ENCODE data around the gene KLHDC7B. TPM values are rescaled to one million over a fixed set of nuclear protein-coding genes. Genes with fewer than 3 reads are reported as not detected.
"Not testable (repeated sequence)": the region's sequence is repeated elsewhere in the genome, so short reads cannot be mapped to it uniquely, and the experiment has no call there.

KLHDC7B gene
- polyA plus RNA-seq, 1 donor: 0.18 TPM

GRCh38 chr22:50518606-50519005 is 27.1 kb upstream of the KLHDC7B start:
- H3K4me3 ChIP-seq (ENCODE audit: low read length): no peak overlapping the region
- peaks cover 9% of the 10 kb centered on the region for H3K4me1 ChIP-seq (ENCODE audit: control insufficient read depth, insufficient read depth, low read length)
- no CpG with 5 or more reads among the region's 7 CpGs for WGBS (ENCODE audit: insufficient coverage, low lambda C conversion rate)
- no peak overlapping the region for H3K27ac ChIP-seq (ENCODE audit: low read length)
- no peaks in the 10 kb centered on the region for H3K9me3 ChIP-seq (ENCODE audit: control insufficient read depth, low read depth, low read length)
- H3K36me3 ChIP-seq (ENCODE audit: control insufficient read depth, insufficient read depth, low read length): peaks cover 74% of the 10 kb centered on the region
- DNase-seq: no peak
- no peaks in the 10 kb centered on the region for H3K27me3 ChIP-seq (ENCODE audit: control insufficient read depth, insufficient read depth, low read length)

GRCh38 chr22:50519151-50519550 is 26.5 kb upstream of the KLHDC7B start:
- Histone ChIP-seq H3K27me3 (ENCODE audit: control insufficient read depth, insufficient read depth, low read length) (no peaks in the 10 kb centered on the region), H3K27ac (ENCODE audit: low read length) (no peak overlapping the region), H3K4me3 (ENCODE audit: low read length) (no peak overlapping the region), H3K36me3 (ENCODE audit: control insufficient read depth, insufficient read depth, low read length) (peaks cover 79% of the 10 kb centered on the region), H3K9me3 (ENCODE audit: control insufficient read depth, low read depth, low read length) (no peaks in the 10 kb centered on the region), H3K4me1 (ENCODE audit: control insufficient read depth, insufficient read depth, low read length) (peaks cover 15% of the 10 kb centered on the region)
- no peak for DNase-seq
- no CpG with 5 or more reads among the region's 8 CpGs for WGBS (ENCODE audit: insufficient coverage, low lambda C conversion rate)

- not testable (repeated sequence) for H3K4me3 ChIP-seq (ENCODE audit: low read length); DNase-seq; H3K27ac ChIP-seq (ENCODE audit: low read length); H3K9me3 ChIP-seq (ENCODE audit: control insufficient read depth, low read depth, low read length); H3K27me3 ChIP-seq (ENCODE audit: control insufficient read depth, insufficient read depth, low read length)
- WGBS (ENCODE audit: insufficient coverage, low lambda C conversion rate): no CpG with 5 or more reads among the region's 8 CpGs
- H3K36me3 ChIP-seq (ENCODE audit: control insufficient read depth, insufficient read depth, low read length): peaks cover 73% of the 10 kb centered on the region
- H3K4me1 ChIP-seq (ENCODE audit: control insufficient read depth, insufficient read depth, low read length): peaks cover 19% of the 10 kb centered on the region
Measured at GRCh38 chr22:50520184-50520583, 25.5 kb upstream of the KLHDC7B start.

- Histone ChIP-seq H3K4me1 (ENCODE audit: control insufficient read depth, insufficient read depth, low read length) (peaks cover 19% of the 10 kb centered on the region), H3K27ac (ENCODE audit: low read length) (no peak overlapping the region), H3K4me3 (ENCODE audit: low read length) (no peak overlapping the region), H3K9me3 (ENCODE audit: control insufficient read depth, low read depth, low read length) (no peaks in the 10 kb centered on the region), H3K36me3 (ENCODE audit: control insufficient read depth, insufficient read depth, low read length) (peaks cover 70% of the 10 kb centered on the region), H3K27me3 (ENCODE audit: control insufficient read depth, insufficient read depth, low read length) (no peaks in the 10 kb centered on the region)
- WGBS (ENCODE audit: insufficient coverage, low lambda C conversion rate): no CpG with 5 or more reads among the region's 13 CpGs
- no peak for DNase-seq
Measured at GRCh38 chr22:50520826-50521453, 24.8 kb upstream of the KLHDC7B start.

- no peak for DNase-seq
- peaks cover 22% of the 10 kb centered on the region for H3K4me1 ChIP-seq (ENCODE audit: control insufficient read depth, insufficient read depth, low read length)
- H3K27me3 ChIP-seq (ENCODE audit: control insufficient read depth, insufficient read depth, low read length): no peaks in the 10 kb centered on the region
- no peaks in the 10 kb centered on the region for H3K9me3 ChIP-seq (ENCODE audit: control insufficient read depth, low read depth, low read length)
- peaks cover 63% of the 10 kb centered on the region for H3K36me3 ChIP-seq (ENCODE audit: control insufficient read depth, insufficient read depth, low read length)
- WGBS (ENCODE audit: insufficient coverage, low lambda C conversion rate): no CpG with 5 or more reads among the region's 10 CpGs
- no peak overlapping the region for H3K27ac ChIP-seq (ENCODE audit: low read length)
- H3K4me3 ChIP-seq (ENCODE audit: low read length): no peak overlapping the region
Measured at GRCh38 chr22:50521710-50522109, 24.0 kb upstream of the KLHDC7B start.

DNA sequence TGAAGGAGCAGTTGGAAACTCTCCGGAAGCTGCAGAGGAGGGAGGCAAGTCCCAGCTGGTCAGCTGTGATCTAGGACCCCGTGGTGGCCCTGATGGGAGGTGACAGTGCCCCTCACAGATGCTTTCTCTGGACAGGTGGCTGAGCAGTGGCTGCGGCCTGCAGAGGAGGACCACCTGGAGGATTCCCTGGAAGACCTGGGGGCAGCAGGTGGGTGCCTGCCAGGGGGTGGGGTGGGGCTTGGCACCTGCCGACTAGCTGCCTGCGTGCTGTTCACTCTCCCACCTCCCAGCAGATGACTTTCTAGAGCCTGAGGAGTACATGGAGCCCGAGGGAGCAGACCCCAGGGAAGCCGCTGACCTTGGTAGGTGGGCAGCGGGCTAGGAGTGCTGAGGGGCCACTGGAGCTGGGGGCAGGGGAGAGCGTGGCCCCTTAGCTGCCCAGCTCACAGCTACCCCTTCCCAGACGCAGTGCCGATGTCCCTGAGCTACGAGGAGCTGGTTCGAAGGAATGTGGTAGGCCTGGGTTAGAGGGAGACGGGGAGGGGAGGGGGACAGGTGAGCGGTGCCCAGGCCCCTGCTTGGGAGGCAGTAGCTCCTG is 23.4 kb upstream of the KLHDC7B start:
- no peak for DNase-seq
- Histone ChIP-seq H3K27me3 (ENCODE audit: control insufficient read depth, insufficient read depth, low read length) (no peaks in the 10 kb centered on the region), H3K4me1 (ENCODE audit: control insufficient read depth, insufficient read depth, low read length) (peaks cover 24% of the 10 kb centered on the region), H3K9me3 (ENCODE audit: control insufficient read depth, low read depth, low read length) (no peaks in the 10 kb centered on the region), H3K27ac (ENCODE audit: low read length) (no peak overlapping the region), H3K4me3 (ENCODE audit: low read length) (no peak overlapping the region), H3K36me3 (ENCODE audit: control insufficient read depth, insufficient read depth, low read length) (peaks cover 57% of the 10 kb centered on the region)
- WGBS (ENCODE audit: insufficient coverage, low lambda C conversion rate): no CpG with 5 or more reads among the region's 15 CpGs

DNA sequence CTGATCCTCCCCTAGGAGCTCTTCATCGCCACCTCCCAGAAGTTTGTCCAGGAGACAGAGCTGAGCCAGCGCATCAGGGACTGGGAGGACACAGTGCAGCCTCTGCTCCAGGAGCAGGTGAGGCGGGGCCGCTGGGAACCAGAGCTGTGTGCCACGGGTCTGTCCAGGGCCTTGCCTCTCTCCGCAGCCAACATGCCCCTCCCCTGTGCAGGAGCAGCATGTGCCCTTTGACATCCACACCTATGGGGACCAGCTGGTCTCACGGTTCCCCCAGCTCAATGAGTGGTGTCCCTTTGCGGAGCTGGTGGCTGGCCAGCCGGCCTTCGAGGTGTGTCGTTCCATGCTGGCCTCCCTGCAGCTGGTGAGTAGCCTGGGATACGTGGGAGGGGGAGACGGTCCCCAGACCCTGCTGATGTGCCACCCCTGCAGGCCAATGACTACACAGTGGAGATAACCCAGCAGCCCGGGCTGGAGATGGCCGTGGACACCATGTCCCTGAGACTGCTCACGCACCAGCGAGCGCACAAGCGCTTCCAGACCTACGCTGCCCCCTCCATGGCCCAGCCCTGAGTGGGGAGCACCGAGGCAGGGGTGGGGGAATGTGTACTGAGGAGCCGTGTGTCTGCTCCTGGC is 22.8 kb upstream of the KLHDC7B start:
- no peak for DNase-seq
- Histone ChIP-seq H3K4me1 (ENCODE audit: control insufficient read depth, insufficient read depth, low read length) (peaks cover 24% of the 10 kb centered on the region), H3K9me3 (ENCODE audit: control insufficient read depth, low read depth, low read length) (no peaks in the 10 kb centered on the region), H3K4me3 (ENCODE audit: low read length) (no peak overlapping the region), H3K27ac (ENCODE audit: low read length) (no peak overlapping the region), H3K36me3 (ENCODE audit: control insufficient read depth, insufficient read depth, low read length) (peaks cover 51% of the 10 kb centered on the region), H3K27me3 (ENCODE audit: control insufficient read depth, insufficient read depth, low read length) (no peaks in the 10 kb centered on the region)
- no CpG with 5 or more reads among the region's 22 CpGs for WGBS (ENCODE audit: insufficient coverage, low lambda C conversion rate)

GRCh38 chr22:50523458-50523805 is 22.3 kb upstream of the KLHDC7B start:
- peaks cover 24% of the 10 kb centered on the region for H3K4me1 ChIP-seq (ENCODE audit: control insufficient read depth, insufficient read depth, low read length)
- H3K36me3 ChIP-seq (ENCODE audit: control insufficient read depth, insufficient read depth, low read length): peaks cover 45% of the 10 kb centered on the region
- no CpG with 5 or more reads among the region's 16 CpGs for WGBS (ENCODE audit: insufficient coverage, low lambda C conversion rate)
- H3K27ac ChIP-seq (ENCODE audit: low read length): no peak overlapping the region
- DNase-seq: no peak
- H3K4me3 ChIP-seq (ENCODE audit: low read length): no peak overlapping the region
- H3K9me3 ChIP-seq (ENCODE audit: control insufficient read depth, low read depth, low read length): no peaks in the 10 kb centered on the region
- H3K27me3 ChIP-seq (ENCODE audit: control insufficient read depth, insufficient read depth, low read length): no peaks in the 10 kb centered on the region

GRCh38 chr22:50523806-50524675 is 21.7 kb upstream of the KLHDC7B start:
- Histone ChIP-seq H3K4me3 (ENCODE audit: low read length) (peak overlapping the region; percentile 52), H3K36me3 (ENCODE audit: control insufficient read depth, insufficient read depth, low read length) (peaks cover 39% of the 10 kb centered on the region), H3K27me3 (ENCODE audit: control insufficient read depth, insufficient read depth, low read length) (no peaks in the 10 kb centered on the region), H3K9me3 (ENCODE audit: control insufficient read depth, low read depth, low read length) (peaks cover 2% of the 10 kb centered on the region), H3K27ac (ENCODE audit: low read length) (peak overlapping the region; percentile 88), H3K4me1 (ENCODE audit: control insufficient read depth, insufficient read depth, low read length) (peaks cover 24% of the 10 kb centered on the region)
- DNase-seq: no peak
- WGBS (ENCODE audit: insufficient coverage, low lambda C conversion rate): no CpG with 5 or more reads among the region's 25 CpGs

DNA sequence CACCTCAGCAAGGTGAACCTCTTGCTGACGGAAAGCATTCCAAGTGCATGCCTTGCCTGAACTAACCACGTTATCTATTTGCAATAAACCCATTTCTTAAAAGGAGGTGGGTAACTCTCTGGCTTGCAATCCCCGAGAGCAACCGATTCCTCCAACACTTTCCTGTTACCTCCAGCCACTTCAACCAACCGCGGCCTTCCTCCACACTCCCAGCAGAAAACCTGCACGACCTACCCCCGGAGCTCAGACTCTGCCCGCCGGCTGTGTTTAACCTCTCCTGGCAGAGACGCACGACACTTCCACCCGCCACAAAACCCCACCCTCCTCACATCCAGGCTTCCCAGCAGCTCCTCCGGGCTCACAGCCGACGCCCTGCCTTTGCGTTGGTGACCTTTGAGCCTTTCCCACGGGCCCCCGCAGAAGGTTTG is 21.0 kb upstream of the KLHDC7B start:
- no CpG with 5 or more reads among the region's 19 CpGs for WGBS (ENCODE audit: insufficient coverage, low lambda C conversion rate)
- peaks cover 29% of the 10 kb centered on the region for H3K4me1 ChIP-seq (ENCODE audit: control insufficient read depth, insufficient read depth, low read length)
- DNase-seq: peak in 1 of 2 donors; percentile 92

More for the DNA sequence above, 21.0 kb upstream of the KLHDC7B start:
- Histone ChIP-seq H3K9me3 (ENCODE audit: control insufficient read depth, low read depth, low read length) (peaks cover 8% of the 10 kb centered on the region), H3K4me3 (ENCODE audit: low read length) (peak overlapping the region; percentile 52), H3K27ac (ENCODE audit: low read length) (peak overlapping the region; percentile 88), H3K36me3 (ENCODE audit: control insufficient read depth, insufficient read depth, low read length) (peaks cover 34% of the 10 kb centered on the region), H3K27me3 (ENCODE audit: control insufficient read depth, insufficient read depth, low read length) (peaks cover 5% of the 10 kb centered on the region)
